ENCODE results near the gene NDUFAF2. TPM values are rescaled to one million over a fixed set of nuclear protein-coding genes. Genes with fewer than 3 reads are reported as not detected.

The NDUFAF2 gene
- total and polyA plus RNA-seq, 9 donors, result 24.8 to 81.7 (median 31.8) TPM

- Histone ChIP-seq H3K27me3 (no peaks in the 10 kb centered on the region), H3K4me1 (ENCODE audit: insufficient read depth) (no peaks in the 10 kb centered on the region), H3K9me3 (no peaks in the 10 kb centered on the region), H3K4me3 (no peak overlapping the region), H3K36me3 (no peaks in the 10 kb centered on the region), H3K27ac (no peak overlapping the region)
- DNase-seq, result no peak
- TF ChIP-seq POLR2A (IDR thresholded peaks at IDR 0.05) (no peak), CTCF (IDR thresholded peaks at IDR 0.05) (no peak), EP300 (IDR thresholded peaks at IDR 0.05) (no peak)
- intact Hi-C loops (cut with DNase I), result no loop called here
Observed at GRCh38 chr5:61148515-61148914, 203.5 kb downstream of the NDUFAF2 start.

GRCh38 chr5:61151893-61152292, 206.9 kb downstream of the NDUFAF2 start:
- Histone ChIP-seq H3K27ac (no peak overlapping the region), H3K9me3 (no peaks in the 10 kb centered on the region), H3K27me3 (no peaks in the 10 kb centered on the region), H3K4me3 (no peak overlapping the region), H3K4me1 (ENCODE audit: insufficient read depth) (no peaks in the 10 kb centered on the region), H3K36me3 (no peaks in the 10 kb centered on the region)
- no peak for DNase-seq
- 87 to 92% (median 90%) methylated on average over 2 of the region's 2 CpGs for WGBS, 3 donors
- no peak for TF ChIP-seq CTCF (IDR thresholded peaks at IDR 0.05)
- no peak for TF ChIP-seq POLR2A (IDR thresholded peaks at IDR 0.05)
- TF ChIP-seq EP300 (IDR thresholded peaks at IDR 0.05), result no peak
- intact Hi-C loops (cut with DNase I), result no loop called here

- Histone ChIP-seq H3K27ac (no peak overlapping the region), H3K4me3 (no peak overlapping the region), H3K36me3 (no peaks in the 10 kb centered on the region), H3K4me1 (ENCODE audit: insufficient read depth) (peaks cover 3% of the 10 kb centered on the region), H3K9me3 (no peaks in the 10 kb centered on the region), H3K27me3 (no peaks in the 10 kb centered on the region)
- no peak for DNase-seq
- intact Hi-C loops (cut with DNase I), result no loop called here
- WGBS, 3 donors, result 72 to 79% (median 77%) methylated on average over 3 of the region's 3 CpGs
- TF ChIP-seq CTCF (IDR thresholded peaks at IDR 0.05) (no peak), EP300 (IDR thresholded peaks at IDR 0.05) (no peak), POLR2A (IDR thresholded peaks at IDR 0.05) (no peak)
Observed at GRCh38 chr5:61159070-61159469, 214.1 kb downstream of the NDUFAF2 start.

GRCh38 chr5:61159836-61160235, 214.8 kb downstream of the NDUFAF2 start:
- 62 to 69% (median 65%) methylated on average over 4 of the region's 4 CpGs for WGBS, 3 donors
- H3K4me3 ChIP-seq, result no peak overlapping the region
- DNase-seq, result no peak
- peaks cover 3% of the 10 kb centered on the region for H3K4me1 ChIP-seq (ENCODE audit: insufficient read depth)
- H3K27ac ChIP-seq, result no peak overlapping the region
- no peaks in the 10 kb centered on the region for H3K27me3 ChIP-seq
- H3K36me3 ChIP-seq, result no peaks in the 10 kb centered on the region
- no peaks in the 10 kb centered on the region for H3K9me3 ChIP-seq
- no peak for TF ChIP-seq CTCF (IDR thresholded peaks at IDR 0.05)
- TF ChIP-seq EP300 (IDR thresholded peaks at IDR 0.05), result no peak
- no peak for TF ChIP-seq POLR2A (IDR thresholded peaks at IDR 0.05)
- intact Hi-C loops (cut with DNase I), result loop anchor here in 1 of 4 donors (5.0 kb wide), 1 partner anchor 172 kb away; the partner anchor contains the start of gene ZSWIM6
